Stimulated activated CD4-positive, alpha-beta T cell treated with anti-CD3 and anti-CD28 coated beads, Interleukin-4, amount 100 ng/mL, for 1 hour (primary cell): ENCODE measurements around the gene ADGRD1.

Experiments
- DNase-seq: peaks from one replicate; pipeline ENCODE4 v3.0.0-alpha.2; 2020

Gene ADGRD1

DNA sequence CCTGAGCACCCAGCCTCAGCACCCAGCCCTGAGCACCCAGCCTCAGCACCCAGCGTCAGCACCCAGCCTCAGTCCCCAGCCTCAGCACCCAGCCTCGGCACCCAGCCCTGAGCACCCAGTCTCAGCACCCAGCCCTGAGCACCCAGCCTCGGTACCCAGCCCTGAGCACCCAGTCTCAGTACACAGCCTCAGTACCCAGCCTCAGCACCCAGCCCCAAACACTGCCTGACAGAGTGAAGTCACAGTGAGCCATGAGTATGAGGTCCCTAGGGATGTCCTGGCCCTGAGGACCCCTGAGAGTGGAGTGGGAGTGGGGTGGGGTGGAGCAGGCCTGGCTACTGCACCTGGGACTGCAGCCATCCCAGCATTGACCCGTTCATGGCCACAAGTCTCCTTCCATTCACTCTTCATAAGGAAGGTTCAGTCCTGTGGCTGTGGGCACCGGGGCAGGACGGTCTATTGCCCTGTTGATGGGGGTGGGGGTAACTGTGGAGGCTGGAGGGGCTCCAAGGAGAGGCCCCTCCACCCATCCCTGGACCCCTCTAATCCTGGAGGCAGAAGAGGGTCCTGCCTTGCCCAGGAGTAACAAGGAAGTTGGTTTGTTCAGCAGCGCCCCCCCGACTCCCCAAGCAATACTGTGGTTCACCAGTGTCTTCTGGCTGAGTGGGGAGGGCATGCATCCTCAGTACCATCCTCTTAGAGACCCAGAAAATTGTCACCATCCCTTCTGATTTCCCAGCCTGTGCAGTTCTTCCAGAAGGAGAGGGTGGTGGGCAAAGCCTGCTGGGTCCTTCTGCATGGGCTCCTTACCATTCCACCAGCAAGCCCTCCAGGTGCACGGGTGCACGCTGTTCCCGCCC, 140.5 kb downstream of the ADGRD1 start:
- no peak for DNase-seq

- no peak for DNase-seq
Measured at GRCh38 chr12:131094831-131095805, 141.4 kb downstream of the ADGRD1 start.

DNA sequence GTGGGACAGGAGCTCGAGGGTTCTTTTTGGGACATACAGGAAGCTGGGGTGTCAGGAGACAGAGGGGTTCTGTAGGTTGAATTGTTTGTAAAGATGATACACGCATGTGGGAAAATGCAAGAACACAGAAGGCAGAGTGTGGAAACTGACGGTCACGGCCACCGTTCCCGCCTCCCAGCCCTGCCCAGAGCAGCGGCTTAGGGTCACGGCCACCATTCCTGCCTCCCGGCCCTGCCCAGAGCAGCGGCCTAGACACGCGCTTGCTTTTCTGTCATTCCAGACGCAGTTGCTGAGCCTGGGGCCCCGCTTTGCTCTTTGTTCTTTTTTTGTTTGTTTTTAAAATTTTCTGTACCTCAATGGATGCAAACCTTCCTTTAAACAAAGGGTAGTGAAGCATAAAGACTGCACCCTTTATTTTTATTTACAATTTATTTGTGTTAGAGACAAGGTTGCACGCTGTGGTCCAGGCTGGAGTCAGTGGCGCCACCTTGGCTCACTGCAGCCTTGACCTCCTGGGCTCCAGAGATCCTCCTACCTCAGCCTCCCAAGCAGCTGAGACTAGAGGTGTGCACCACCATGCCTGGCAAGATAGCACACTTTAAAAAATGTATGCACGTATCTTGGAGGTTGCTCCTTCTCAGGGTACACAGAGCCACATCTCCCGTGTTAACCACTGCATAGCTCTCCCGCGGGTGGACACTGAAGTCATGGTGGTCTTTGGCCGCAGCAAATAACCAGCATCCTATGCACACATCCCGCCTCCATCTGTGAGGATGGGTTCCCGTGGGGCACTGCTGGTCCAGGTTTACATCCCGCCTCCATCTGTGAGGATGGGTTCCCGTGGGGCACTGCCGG, 142.3 kb downstream of the ADGRD1 start:
- no peak for DNase-seq

DNA sequence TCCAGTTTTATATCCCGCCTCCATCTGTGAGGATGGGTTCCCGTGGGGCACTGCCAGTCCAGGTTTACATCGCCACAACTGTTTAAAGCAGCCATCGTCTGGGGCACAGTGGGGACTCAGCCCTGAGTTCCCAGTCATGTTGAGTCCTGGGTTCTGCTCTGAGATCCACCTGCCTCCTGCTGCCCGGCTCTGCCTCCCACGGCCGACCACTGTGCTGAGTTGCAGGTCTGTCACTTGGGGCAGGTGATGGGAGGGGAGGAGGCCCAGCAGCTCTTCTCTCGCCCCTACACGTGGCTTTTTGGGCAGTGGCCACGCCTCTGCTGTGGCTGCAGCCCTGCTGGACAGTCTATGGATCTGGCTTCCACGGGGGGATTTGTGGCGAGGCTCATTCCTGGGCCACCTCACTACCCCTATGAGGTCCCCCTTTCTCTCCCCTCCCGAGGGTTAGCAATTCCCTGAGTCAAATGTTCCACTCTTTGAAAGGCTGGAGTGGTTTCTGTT, 143.0 kb downstream of the ADGRD1 start:
- DNase-seq: no peak

GRCh38 chr12:131097202-131098177, 143.8 kb downstream of the ADGRD1 start:
- no peak for DNase-seq

GRCh38 chr12:131098178-131098981, 144.7 kb downstream of the ADGRD1 start:
- DNase-seq: no peak

DNA sequence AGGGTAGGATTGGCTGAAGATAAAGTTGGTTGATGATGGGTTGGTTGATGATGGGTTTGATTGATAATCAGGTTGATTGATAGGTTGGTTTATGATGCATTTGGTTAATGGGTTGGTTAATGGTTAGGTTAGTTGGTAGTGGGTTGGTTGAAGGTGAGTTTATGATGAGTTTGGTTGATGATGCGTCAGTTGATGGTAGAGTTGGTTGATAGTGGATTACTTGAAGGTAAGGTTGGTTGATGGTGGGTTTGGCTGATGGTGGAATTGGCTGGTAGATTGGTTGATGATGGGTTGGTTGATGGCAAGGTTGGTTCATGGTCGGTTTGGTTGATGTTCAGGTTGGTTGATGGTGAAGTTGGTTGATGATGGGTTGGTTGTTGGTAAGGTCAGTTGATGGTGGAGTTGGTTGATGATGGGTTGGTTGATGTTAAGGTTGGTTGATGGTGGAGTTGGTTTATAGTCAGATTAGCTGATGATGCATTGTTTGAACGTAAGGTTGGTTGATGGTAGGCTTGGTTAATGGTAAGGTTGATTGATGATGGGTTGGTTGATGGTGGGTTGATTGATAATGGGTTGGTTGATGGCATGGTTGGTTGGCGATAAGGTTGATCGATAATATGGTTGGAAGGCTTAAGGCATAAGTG, 146.4 kb downstream of the ADGRD1 start:
- no peak for DNase-seq

- no peak for DNase-seq
Measured at GRCh38 chr12:131101006-131101405, 147.3 kb downstream of the ADGRD1 start.

- DNase-seq: no peak
Measured at GRCh38 chr12:131101703-131102492, 148.2 kb downstream of the ADGRD1 start.

DNA sequence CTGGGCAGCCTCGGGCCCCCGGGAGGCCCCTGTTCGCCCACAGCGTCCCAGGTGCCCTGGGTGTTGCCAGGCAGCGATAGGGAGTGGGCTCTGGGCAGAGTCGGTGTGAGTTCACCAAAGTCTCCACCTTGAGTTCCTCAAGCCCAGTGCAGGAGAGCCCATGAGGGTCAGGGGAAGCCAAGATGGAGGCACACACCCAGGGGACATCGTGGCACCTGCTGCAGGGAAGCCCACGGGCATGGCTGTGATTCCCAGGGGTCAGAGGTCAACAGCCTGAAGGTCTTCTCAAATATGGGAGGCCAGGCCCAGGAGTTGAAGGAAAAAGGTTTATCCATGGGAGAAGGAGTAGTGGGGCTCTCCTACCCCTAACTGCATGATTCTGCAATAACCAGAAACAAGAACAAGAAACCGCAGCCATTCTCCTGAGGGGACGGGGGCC, 148.8 kb downstream of the ADGRD1 start:
- DNase-seq: no peak

GRCh38 chr12:131102991-131103668, 149.4 kb downstream of the ADGRD1 start:
- no peak for DNase-seq

DNA sequence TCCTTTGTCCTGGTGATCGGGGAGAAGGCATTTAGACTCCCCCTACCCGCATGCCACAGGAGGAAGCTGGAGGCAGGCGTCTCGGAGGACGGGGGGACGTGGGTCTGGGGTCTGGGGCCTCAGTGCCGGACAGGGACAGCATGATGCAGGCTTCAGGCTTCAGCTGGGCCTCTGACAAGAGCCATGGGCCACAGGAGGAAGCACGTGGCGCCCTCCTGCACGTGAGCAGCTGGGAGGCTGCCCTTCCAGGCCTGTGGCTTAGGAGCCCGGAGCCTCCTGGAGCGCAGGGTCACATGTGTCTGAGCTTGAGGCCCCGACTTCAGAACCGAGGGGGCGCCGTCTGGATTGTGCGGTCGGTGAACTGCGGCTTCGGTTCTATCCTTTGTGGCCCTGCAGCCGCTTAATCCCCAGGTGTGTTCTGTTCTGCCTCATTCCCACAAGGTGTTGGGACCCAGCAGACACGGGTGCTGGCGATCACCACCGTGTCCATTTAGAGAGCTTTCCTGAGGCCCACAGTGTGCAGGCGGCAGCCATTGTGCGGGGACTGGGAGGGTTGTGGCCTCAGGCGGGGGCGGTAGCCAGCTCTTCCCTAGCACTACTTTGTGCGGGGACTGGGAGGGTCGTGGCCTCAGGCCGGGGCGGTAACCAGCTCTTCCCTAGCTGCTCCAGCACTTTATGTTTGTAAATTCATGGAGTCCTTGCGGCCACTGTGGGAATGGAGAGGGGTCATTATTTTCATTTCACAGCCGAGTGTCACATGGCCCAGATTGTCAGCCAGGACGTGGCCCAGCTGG, 150.2 kb downstream of the ADGRD1 start:
- DNase-seq: no peak

DNA sequence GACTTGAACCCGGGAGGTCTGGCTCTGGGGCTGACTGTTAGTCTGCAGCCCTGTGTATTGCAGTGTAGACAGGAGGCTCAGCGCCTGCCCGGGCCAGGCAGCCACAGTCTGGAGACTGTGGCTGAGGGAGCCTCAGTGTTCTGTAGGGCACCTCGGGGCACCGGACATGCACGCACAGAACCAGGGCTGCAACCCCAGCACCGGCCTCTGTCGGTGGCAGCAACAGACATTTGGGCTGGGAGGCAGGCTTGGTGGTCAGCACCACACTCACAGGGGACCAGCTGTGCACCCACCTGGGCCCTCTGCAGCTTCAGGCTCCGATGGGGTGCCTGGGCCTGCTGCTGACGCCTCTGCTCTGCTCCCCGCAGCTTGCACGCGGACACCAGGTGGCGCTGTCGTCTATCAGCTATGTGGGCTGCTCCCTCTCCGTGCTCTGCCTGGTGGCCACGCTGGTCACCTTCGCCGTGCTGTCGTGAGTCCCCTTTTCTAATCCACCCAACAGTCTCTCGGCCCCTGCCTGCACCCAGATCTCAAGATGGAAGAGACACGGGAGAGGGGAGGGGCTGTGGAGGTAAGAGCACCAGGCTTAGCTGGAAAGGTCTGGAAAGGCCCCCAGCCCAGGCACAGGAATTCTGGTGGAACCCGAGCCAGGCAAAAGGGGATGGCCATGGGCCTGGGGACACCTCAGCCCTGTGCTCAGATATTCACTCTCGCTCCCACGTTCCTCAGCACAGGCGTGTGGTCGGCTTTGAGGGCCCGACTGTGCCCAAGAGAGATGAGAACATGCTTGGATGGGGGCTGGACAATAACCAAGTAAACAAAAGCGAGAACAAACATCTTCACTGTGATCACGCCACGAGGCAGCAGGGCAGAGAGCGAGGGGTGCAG, 151.0 kb downstream of the ADGRD1 start:
- peak; percentile 88 for DNase-seq

DNA sequence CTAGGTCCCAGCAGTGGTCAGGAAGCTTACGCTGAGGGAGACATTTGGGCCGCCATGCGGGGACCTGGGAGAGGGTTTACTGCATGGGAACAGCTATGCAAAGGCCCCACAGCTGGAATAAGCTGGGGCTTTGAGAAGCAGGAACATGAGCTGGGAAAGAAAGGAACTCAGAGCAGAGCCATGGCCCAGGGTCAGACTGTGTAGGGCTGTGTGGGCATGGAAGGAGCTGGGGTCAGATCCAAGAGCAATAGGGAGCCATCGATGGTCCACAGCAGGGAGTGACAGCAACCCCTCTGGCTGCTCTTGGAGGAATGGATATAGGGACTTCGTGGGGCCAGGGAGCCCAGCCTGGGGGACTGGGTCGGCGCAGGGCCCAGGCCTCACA, 151.6 kb downstream of the ADGRD1 start:
- DNase-seq: no peak

DNA sequence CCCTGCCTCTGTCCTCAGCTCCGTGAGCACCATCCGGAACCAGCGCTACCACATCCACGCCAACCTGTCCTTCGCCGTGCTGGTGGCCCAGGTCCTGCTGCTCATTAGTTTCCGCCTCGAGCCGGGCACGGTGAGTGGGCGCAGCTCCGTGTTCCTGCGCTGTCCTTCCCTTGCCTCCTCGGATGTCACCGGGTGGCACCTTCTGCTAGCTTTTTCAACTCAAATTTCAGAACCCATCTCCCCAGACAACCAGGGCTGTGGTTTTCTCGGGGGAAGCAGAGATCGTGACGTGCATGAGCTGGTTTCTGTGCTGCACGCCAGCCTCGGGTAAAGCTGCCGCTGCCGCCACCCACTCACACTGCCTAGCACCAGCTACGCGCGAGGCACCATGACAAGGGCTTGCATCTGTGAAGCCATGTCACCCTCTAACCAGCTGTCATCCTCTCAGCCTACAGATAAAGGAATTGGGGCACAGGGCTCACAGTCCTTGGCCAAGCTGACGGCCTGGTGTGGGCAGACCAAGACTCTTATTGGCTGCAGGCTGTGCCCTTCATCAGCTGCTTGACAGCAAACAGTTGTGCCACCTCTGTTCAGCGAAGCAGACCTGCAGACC, 152.1 kb downstream of the ADGRD1 start:
- DNase-seq: peak; percentile 65

DNA sequence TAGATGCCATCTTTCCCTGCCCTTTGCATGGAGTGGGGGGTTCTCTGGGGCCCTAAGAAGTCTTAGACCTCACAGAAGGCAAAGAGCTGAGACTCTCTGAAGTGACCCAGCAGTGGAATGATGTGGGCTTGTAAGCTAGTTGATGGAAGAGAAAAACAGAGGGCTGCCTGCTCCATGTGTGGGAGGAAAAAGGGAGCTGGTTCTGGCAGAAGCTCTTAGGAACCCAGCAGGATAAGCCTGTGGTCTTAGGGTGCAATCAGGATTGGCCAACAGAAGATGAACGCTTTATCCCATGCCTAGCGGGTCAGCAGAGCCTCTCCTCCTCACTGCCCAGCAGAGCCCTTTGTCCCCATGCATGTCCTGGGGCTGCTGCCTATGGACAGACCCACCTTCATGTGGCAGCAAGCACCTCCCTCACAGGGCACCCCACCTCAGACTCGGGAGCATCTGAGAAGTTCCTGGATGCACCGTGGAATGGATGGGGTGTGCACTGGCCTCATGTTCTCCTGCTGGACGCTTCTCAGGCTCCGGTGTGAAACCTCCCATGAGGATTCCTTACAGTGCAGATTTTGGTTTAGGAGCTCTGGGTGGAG, 152.7 kb downstream of the ADGRD1 start:
- no peak for DNase-seq
